GM12878 (cell line): ENCODE data around the gene HPX. TPM values are rescaled to one million over a fixed set of nuclear protein-coding genes. Genes with fewer than 3 reads are reported as not detected.
A peak's percentile ranks its signal among the peaks of the same experiment; 100 is the strongest.

Experiments used
- ATAC-seq: fragments of 200-7000 bp; cut with Tn5 transposase; 3 replicates; pipeline ENCODE4 v1.9.1; 2020; ENCODE audit warnings: mild to moderate bottlenecking, moderate library complexity
- BruUV-seq: library from RNA; stranded (reverse); fragments of 400-500 nt; replicated peaks from 2 replicates; lab custom pipeline; 2021; lab: Mats Ljungman, UMichigan
- CTCF ChIA-PET: fragments of 300-600 bp; sonication (Branson Sonifier 250); formaldehyde crosslinking; extraction: SDS; loops from one replicate; lab custom pipeline; 2021; ENCODE audit warnings: inconsistent platforms; lab: Yijun Ruan, JAX
- POLR2A ChIA-PET: fragments of 350-600 bp; formaldehyde crosslinking; extraction: SDS; loops from one replicate; lab custom pipeline; 2021; ENCODE audit warnings: inconsistent platforms; lab: Charles Lee
- RAD21 ChIA-PET: fragments of 300-600 bp; sonication (Branson Sonifier 250); formaldehyde crosslinking; loops from one replicate; lab custom pipeline; 2023; ENCODE audit warnings: antibody characterized with exemption; ENCODE audit not compliant: unreplicated experiment; lab: Charles Lee
- SMC1A ChIA-PET: fragments of 300-600 bp; sonication (Branson Sonifier 250); formaldehyde crosslinking; loops from one replicate; lab custom pipeline; 2023; ENCODE audit not compliant: unreplicated experiment, uncharacterized antibody; lab: Charles Lee
- DNase-seq: peaks from one replicate; pipeline ENCODE4 v3.0.0-alpha.2; 2011; ENCODE audit warnings: low read depth, low spot score
- FAIRE-seq: peaks from 3 replicates; lab custom pipeline; 2011; peaks lifted over from hg19 to GRCh38; lab: Jason Lieb, UNC
- H2AFZ ChIP-seq: 2 replicates; pipeline ENCODE4 v1.6.0; 2011; ENCODE audit warnings: low read depth, low read length, control low read depth; ENCODE audit not compliant: control insufficient read depth
- H3K27ac ChIP-seq: 2 replicates; pipeline ENCODE4 v1.5.1; 2011; ENCODE audit warnings: control low read depth; ENCODE audit not compliant: control insufficient read depth, insufficient read depth
- H3K27me3 ChIP-seq, 2 experiments: replicated peaks in 1 of 2; 2 replicates each; pipeline versions ENCODE4 v1.6.0 to v1.6.1; 2011; ENCODE audit warnings: low read length in 1 of 2; ENCODE audit not compliant: control insufficient read depth in 2 of 2, insufficient read depth in 2 of 2
- H3K36me3 ChIP-seq, 2 experiments: 2 replicates each; pipeline ENCODE4 v1.5.1; 2011; ENCODE audit warnings: low read length in 1 of 2; ENCODE audit not compliant: control insufficient read depth in 2 of 2, insufficient read depth in 2 of 2
- H3K4me1 ChIP-seq: 2 replicates; pipeline ENCODE4 v1.6.1; 2011; ENCODE audit warnings: mild to moderate bottlenecking, low read length, moderate library complexity, mixed read lengths; ENCODE audit not compliant: control insufficient read depth, insufficient read depth
- H3K4me2 ChIP-seq: 2 replicates; pipeline ENCODE4 v1.6.0; 2011; ENCODE audit warnings: control low read depth; ENCODE audit not compliant: control insufficient read depth, insufficient read depth
- H3K4me3 ChIP-seq: fragments of 200-600 bp; sonication (generic); 2 replicates; pipeline ENCODE4 v1.5.1; 2016
- H3K79me2 ChIP-seq: 2 replicates; pipeline ENCODE4 v1.6.0; 2011; ENCODE audit warnings: low read length; ENCODE audit not compliant: control insufficient read depth, insufficient read depth
- H3K9ac ChIP-seq: 2 replicates; pipeline ENCODE4 v1.8.0; 2011; ENCODE audit warnings: low read length, control low read depth, mixed read lengths; ENCODE audit not compliant: control insufficient read depth, insufficient read depth
- H3K9me3 ChIP-seq: replicated peaks from 3 replicates; pipeline ENCODE4 v1.5.1; 2011; ENCODE audit warnings: mild to moderate bottlenecking, low read length; ENCODE audit not compliant: control insufficient read depth, insufficient read depth
- H4K20me1 ChIP-seq: 2 replicates; pipeline ENCODE4 v1.6.0; 2011; ENCODE audit not compliant: control insufficient read depth, insufficient read depth
- BMI1 ChIP-seq: fragments of 450-650 bp; IDR thresholded peaks from 2 replicates; pipeline ENCODE4 v1.6.1; 2016; ENCODE audit warnings: mild to moderate bottlenecking, moderate library complexity, borderline replicate concordance
- CBX3 ChIP-seq: fragments of 200-600 bp; sonication (generic); IDR thresholded peaks from 2 replicates; pipeline ENCODE4 v1.6.1; 2016; ENCODE audit warnings: low read depth, borderline replicate concordance
- HDGF ChIP-seq: fragments of 450-650 bp; IDR thresholded peaks from 2 replicates; pipeline ENCODE4 v1.6.1; 2016; ENCODE audit warnings: antibody characterized with exemption
- NFXL1 ChIP-seq: fragments of 450-650 bp; IDR thresholded peaks from 2 replicates; pipeline ENCODE4 v1.6.1; 2017; ENCODE audit warnings: antibody characterized with exemption, mild to moderate bottlenecking, borderline replicate concordance
- NFYB ChIP-seq: IDR thresholded peaks from 2 replicates; pipeline ENCODE4 v1.6.1; 2011; ENCODE audit warnings: low read depth, mild to moderate bottlenecking, low read length, improper control_type of control experiment, moderate library complexity; ENCODE audit not compliant: insufficient read depth
- SMAD5 ChIP-seq: IDR thresholded peaks from 2 replicates; pipeline ENCODE4 v1.6.1; 2016; ENCODE audit warnings: antibody characterized with exemption, low read depth
- STAT3 ChIP-seq: IDR thresholded peaks from 2 replicates; pipeline ENCODE4 v1.6.1; 2011; ENCODE audit warnings: low read depth, low read length, improper control_type of control experiment
- WGBS: methylation state at CpG from one replicate; pipeline ENCODE4 v1.1.6; 2016; ENCODE audit warnings: low lambda C conversion rate; ENCODE audit not compliant: insufficient replicate concordance, insufficient coverage; ENCODE audit errors: missing lambda C conversion rate; 5-methylcytosine and 5-hydroxymethylcytosine counted together
- in situ Hi-C: fragments of 300-500 bp; cut with MboI; formaldehyde crosslinking; loops from 9 replicates; pipeline ENCODE4 v1.14.3; 2018; ENCODE audit warnings: mixed read lengths
- intact Hi-C: fragments of 100-400 bp; cut with micrococcal nuclease; formaldehyde crosslinking; loops from one replicate; pipeline ENCODE4 v1.14.2; 2022; ENCODE audit not compliant: unreplicated experiment
- polyA plus RNA-seq, 11 experiments: library from polyadenylated mRNA; depleted of rRNA in 4 of 11; unstranded in 6 of 11; stranded (reverse) in 5 of 11; fragments of >200 nt; fragmentation: Nextera tagmentation in 4 of 11; fragmentation: Illumina TruSeq in 1 of 11; extraction: Ambion mirVana in 4 of 11; extraction: Trizol in 1 of 11; gene quantifications; 1 replicate in 1 of 11; 2 replicates in 10 of 11; pipeline versions ENCODE4 v1.2.1 to v1.2.3, GENCODE V29; 2011 to 2016; ENCODE audit warnings: inconsistent platforms in 2 of 11, missing spikeins in 2 of 11, low read depth in 1 of 11
- total RNA-seq, 4 experiments: library from RNA; depleted of rRNA in 3 of 4; stranded (reverse); fragments of >200 nt in 3 of 4; fragmentation: Illumina TruSeq in 1 of 4; extraction: Trizol in 1 of 4; gene quantifications; 2 replicates each; pipeline versions ENCODE4 v1.2.1 to v1.2.3, GENCODE V29; 2013 to 2021
- TF ChIP-seq, protein P1 (sequence below): fragments of 450-650 bp; IDR thresholded peaks from 2 replicates; pipeline ENCODE4 v1.6.1; 2014; ENCODE audit warnings: mild to moderate bottlenecking
- TF ChIP-seq, protein P2 (sequence below): IDR thresholded peaks from 2 replicates; pipeline ENCODE4 v1.6.1; 2012; ENCODE audit warnings: low read depth, low read length, improper control_type of control experiment
- TF ChIP-seq, protein P3 (sequence below): fragments of 450-650 bp; formaldehyde crosslinking; IDR thresholded peaks from 2 replicates; pipeline ENCODE4 v1.4.0; 2020; ENCODE audit warnings: mild to moderate bottlenecking, moderate library complexity
- TF ChIP-seq, protein P4 (sequence below): fragments of 150-350 bp; IDR thresholded peaks from 2 replicates; pipeline ENCODE4 v1.6.1; 2014; ENCODE audit warnings: mild to moderate bottlenecking, low read depth, low read length

HPX gene
- total and polyA plus RNA-seq, 10 of the 15 experiments (the other 5 are each of a cell fraction or from before 2014, with no cell fraction given), result 0.08 to 1.7 (median 0.18) TPM; not detected in 1

DNA sequence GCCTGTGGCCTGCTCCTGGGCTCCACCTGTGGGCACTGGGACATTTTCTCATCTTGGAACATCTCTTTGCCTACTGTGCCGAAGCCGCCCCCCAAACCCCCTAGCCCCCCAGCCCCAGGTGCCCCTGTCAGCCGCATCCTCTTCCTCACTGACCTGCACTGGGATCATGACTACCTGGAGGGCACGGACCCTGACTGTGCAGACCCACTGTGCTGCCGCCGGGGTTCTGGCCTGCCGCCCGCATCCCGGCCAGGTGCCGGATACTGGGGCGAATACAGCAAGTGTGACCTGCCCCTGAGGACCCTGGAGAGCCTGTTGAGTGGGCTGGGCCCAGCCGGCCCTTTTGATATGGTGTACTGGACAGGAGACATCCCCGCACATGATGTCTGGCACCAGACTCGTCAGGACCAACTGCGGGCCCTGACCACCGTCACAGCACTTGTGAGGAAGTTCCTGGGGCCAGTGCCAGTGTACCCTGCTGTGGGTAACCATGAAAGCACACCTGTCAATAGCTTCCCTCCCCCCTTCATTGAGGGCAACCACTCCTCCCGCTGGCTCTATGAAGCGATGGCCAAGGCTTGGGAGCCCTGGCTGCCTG, 49.2 kb downstream of the HPX start:
- Histone ChIP-seq H3K4me1 (peaks cover 6% of the 10 kb centered on the region), H4K20me1 (no peaks in the 10 kb centered on the region), H3K4me2 (peak overlapping the region; percentile 93), H3K79me2 (no peaks in the 10 kb centered on the region), H2AFZ (no peak overlapping the region), H3K27me3 (no peaks in the 10 kb centered on the region), H3K27ac (no peak overlapping the region), H3K9ac (no peak overlapping the region), H3K9me3 (no peaks in the 10 kb centered on the region), H3K4me3 (no peak overlapping the region), H3K36me3 (no peaks in the 10 kb centered on the region)
- ChIA-PET RAD21 (interaction anchor here (0.6 to 2.5 kb wide), 4 partner anchors 12 to 355 kb away, joined by 3 to 16 read pairs (median 4); partner anchors contain the start of gene MRPL17), POLR2A (interaction anchor here (0.6 to 3.6 kb wide), 3 partner anchors 9 to 159 kb away, joined by 3 to 21 read pairs (median 4); no protein-coding TSS in a partner anchor), CTCF (interaction anchor here (3.2 to 4.2 kb wide), 2 partner anchors 52 to 113 kb away, joined by 14 to 22 read pairs; no protein-coding TSS in a partner anchor), SMC1A (interaction anchor here (3.1 kb wide), 1 partner anchor 12 kb away, joined by 19 read pairs; no protein-coding TSS in a partner anchor)
- intact Hi-C loops, result no loop called here
- no TSS peak for BruUV-seq
- TF ChIP-seq, protein P1, sequence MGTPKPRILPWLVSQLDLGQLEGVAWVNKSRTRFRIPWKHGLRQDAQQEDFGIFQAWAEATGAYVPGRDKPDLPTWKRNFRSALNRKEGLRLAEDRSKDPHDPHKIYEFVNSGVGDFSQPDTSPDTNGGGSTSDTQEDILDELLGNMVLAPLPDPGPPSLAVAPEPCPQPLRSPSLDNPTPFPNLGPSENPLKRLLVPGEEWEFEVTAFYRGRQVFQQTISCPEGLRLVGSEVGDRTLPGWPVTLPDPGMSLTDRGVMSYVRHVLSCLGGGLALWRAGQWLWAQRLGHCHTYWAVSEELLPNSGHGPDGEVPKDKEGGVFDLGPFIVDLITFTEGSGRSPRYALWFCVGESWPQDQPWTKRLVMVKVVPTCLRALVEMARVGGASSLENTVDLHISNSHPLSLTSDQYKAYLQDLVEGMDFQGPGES, result no peak
- no peak for TF ChIP-seq BMI1
- TF ChIP-seq, protein P2, sequence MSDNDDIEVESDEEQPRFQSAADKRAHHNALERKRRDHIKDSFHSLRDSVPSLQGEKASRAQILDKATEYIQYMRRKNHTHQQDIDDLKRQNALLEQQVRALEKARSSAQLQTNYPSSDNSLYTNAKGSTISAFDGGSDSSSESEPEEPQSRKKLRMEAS, result no peak
- no peak for TF ChIP-seq CBX3
- TF ChIP-seq NFXL1, result no peak
- TF ChIP-seq STAT3, result no peak
- TF ChIP-seq, protein P3, sequence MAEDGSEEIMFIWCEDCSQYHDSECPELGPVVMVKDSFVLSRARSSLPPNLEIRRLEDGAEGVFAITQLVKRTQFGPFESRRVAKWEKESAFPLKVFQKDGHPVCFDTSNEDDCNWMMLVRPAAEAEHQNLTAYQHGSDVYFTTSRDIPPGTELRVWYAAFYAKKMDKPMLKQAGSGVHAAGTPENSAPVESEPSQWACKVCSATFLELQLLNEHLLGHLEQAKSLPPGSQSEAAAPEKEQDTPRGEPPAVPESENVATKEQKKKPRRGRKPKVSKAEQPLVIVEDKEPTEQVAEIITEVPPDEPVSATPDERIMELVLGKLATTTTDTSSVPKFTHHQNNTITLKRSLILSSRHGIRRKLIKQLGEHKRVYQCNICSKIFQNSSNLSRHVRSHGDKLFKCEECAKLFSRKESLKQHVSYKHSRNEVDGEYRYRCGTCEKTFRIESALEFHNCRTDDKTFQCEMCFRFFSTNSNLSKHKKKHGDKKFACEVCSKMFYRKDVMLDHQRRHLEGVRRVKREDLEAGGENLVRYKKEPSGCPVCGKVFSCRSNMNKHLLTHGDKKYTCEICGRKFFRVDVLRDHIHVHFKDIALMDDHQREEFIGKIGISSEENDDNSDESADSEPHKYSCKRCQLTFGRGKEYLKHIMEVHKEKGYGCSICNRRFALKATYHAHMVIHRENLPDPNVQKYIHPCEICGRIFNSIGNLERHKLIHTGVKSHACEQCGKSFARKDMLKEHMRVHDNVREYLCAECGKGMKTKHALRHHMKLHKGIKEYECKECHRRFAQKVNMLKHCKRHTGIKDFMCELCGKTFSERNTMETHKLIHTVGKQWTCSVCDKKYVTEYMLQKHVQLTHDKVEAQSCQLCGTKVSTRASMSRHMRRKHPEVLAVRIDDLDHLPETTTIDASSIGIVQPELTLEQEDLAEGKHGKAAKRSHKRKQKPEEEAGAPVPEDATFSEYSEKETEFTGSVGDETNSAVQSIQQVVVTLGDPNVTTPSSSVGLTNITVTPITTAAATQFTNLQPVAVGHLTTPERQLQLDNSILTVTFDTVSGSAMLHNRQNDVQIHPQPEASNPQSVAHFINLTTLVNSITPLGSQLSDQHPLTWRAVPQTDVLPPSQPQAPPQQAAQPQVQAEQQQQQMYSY (CRISPR knock-in tag), result no peak
- TF ChIP-seq, protein P4, sequence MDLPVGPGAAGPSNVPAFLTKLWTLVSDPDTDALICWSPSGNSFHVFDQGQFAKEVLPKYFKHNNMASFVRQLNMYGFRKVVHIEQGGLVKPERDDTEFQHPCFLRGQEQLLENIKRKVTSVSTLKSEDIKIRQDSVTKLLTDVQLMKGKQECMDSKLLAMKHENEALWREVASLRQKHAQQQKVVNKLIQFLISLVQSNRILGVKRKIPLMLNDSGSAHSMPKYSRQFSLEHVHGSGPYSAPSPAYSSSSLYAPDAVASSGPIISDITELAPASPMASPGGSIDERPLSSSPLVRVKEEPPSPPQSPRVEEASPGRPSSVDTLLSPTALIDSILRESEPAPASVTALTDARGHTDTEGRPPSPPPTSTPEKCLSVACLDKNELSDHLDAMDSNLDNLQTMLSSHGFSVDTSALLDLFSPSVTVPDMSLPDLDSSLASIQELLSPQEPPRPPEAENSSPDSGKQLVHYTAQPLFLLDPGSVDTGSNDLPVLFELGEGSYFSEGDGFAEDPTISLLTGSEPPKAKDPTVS, result no peak
- TF ChIP-seq HDGF, result no peak
- TF ChIP-seq SMAD5, result no peak
- TF ChIP-seq NFYB, result no peak
- FAIRE-seq (no peak), ATAC-seq (no peak), DNase-seq (no peak)
- 98% methylated on average over 16 of the region's 18 CpGs for WGBS
- in situ Hi-C loops, result no loop called here
